ENCODE results near the gene DRC7. TPM values are rescaled to one million over a fixed set of nuclear protein-coding genes. Genes with fewer than 3 reads are reported as not detected.

DRC7 gene
- total RNA-seq, 1 donor from 2014 or later, result 0.16 TPM

GRCh38 chr16:57769541-57770145 lies 75.0 kb downstream of the DRC7 start:
- no peaks in the 10 kb centered on the region for H3K27me3 Mint-ChIP-seq (ENCODE audit: low read depth)
- no peak for DNase-seq (ENCODE audit: low read depth, low spot score)

GRCh38 chr16:57770361-57770760 lies 75.8 kb downstream of the DRC7 start:
- peaks cover 2% of the 10 kb centered on the region for H3K36me3 Mint-ChIP-seq (ENCODE audit: low read depth)
- TF ChIP-seq CTCF (conservative IDR thresholded peaks at IDR 0.05), result no peak
- no peaks in the 10 kb centered on the region for H3K27me3 Mint-ChIP-seq (ENCODE audit: low read depth)
- H3K9me3 Mint-ChIP-seq, result no peaks in the 10 kb centered on the region
- H3K27ac Mint-ChIP-seq (ENCODE audit: unreplicated experiment), result no peak overlapping the region
- peaks cover 6% of the 10 kb centered on the region for H3K4me1 Mint-ChIP-seq
- H3K4me3 Mint-ChIP-seq, result no peak overlapping the region
- no peak for DNase-seq (ENCODE audit: low read depth, low spot score)

More at GRCh38 chr16:57769541-57770145, 75.0 kb downstream of the DRC7 start:
- Mint-ChIP-seq H3K36me3 (ENCODE audit: low read depth) (peaks cover 3% of the 10 kb centered on the region), H3K9me3 (no peaks in the 10 kb centered on the region), H3K4me3 (no peak overlapping the region), H3K27ac (ENCODE audit: unreplicated experiment) (no peak overlapping the region), H3K4me1 (no peaks in the 10 kb centered on the region)
- no peak for TF ChIP-seq CTCF (conservative IDR thresholded peaks at IDR 0.05)

GRCh38 chr16:57771141-57771785 lies 76.7 kb downstream of the DRC7 start:
- Mint-ChIP-seq H3K27me3 (ENCODE audit: low read depth) (no peaks in the 10 kb centered on the region), H3K4me3 (no peak overlapping the region), H3K36me3 (ENCODE audit: low read depth) (no peaks in the 10 kb centered on the region), H3K27ac (ENCODE audit: unreplicated experiment) (no peak overlapping the region), H3K4me1 (peaks cover 11% of the 10 kb centered on the region), H3K9me3 (no peaks in the 10 kb centered on the region)
- no peak for DNase-seq (ENCODE audit: low read depth, low spot score)
- no peak for TF ChIP-seq CTCF (conservative IDR thresholded peaks at IDR 0.05)

- peak overlapping the region; percentile 43 for H3K27ac Mint-ChIP-seq (ENCODE audit: unreplicated experiment)
- peaks cover 11% of the 10 kb centered on the region for H3K4me1 Mint-ChIP-seq
- DNase-seq (ENCODE audit: low read depth, low spot score), result no peak
These were observed 78.4 kb downstream of the DRC7 start for GRCh38 chr16:57773019-57773418.

GRCh38 chr16:57773655-57774295 lies 79.2 kb downstream of the DRC7 start:
- no peak for DNase-seq (ENCODE audit: low read depth, low spot score)
- no peaks in the 10 kb centered on the region for H3K27me3 Mint-ChIP-seq (ENCODE audit: low read depth)
- no peak for TF ChIP-seq CTCF (conservative IDR thresholded peaks at IDR 0.05)
- H3K4me1 Mint-ChIP-seq, result peaks cover 11% of the 10 kb centered on the region
- no peak overlapping the region for H3K4me3 Mint-ChIP-seq
- H3K36me3 Mint-ChIP-seq (ENCODE audit: low read depth), result no peaks in the 10 kb centered on the region
- H3K9me3 Mint-ChIP-seq, result no peaks in the 10 kb centered on the region
- no peak overlapping the region for H3K27ac Mint-ChIP-seq (ENCODE audit: unreplicated experiment)

More at GRCh38 chr16:57773019-57773418, 78.4 kb downstream of the DRC7 start:
- no peaks in the 10 kb centered on the region for H3K27me3 Mint-ChIP-seq (ENCODE audit: low read depth)
- no peak for TF ChIP-seq CTCF (conservative IDR thresholded peaks at IDR 0.05)
- H3K36me3 Mint-ChIP-seq (ENCODE audit: low read depth), result no peaks in the 10 kb centered on the region
- H3K4me3 Mint-ChIP-seq, result no peak overlapping the region
- H3K9me3 Mint-ChIP-seq, result no peaks in the 10 kb centered on the region
